HuH-7 (cell line): Measurements from ENCODE around the gene TIMM10.

ENCODE experiments used
- DNase-seq: peaks from one replicate; pipeline ENCODE4 v3.0.0; 2011; ENCODE audit warnings: low spot score

The TIMM10 gene, protein sequence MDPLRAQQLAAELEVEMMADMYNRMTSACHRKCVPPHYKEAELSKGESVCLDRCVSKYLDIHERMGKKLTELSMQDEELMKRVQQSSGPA

DNA sequence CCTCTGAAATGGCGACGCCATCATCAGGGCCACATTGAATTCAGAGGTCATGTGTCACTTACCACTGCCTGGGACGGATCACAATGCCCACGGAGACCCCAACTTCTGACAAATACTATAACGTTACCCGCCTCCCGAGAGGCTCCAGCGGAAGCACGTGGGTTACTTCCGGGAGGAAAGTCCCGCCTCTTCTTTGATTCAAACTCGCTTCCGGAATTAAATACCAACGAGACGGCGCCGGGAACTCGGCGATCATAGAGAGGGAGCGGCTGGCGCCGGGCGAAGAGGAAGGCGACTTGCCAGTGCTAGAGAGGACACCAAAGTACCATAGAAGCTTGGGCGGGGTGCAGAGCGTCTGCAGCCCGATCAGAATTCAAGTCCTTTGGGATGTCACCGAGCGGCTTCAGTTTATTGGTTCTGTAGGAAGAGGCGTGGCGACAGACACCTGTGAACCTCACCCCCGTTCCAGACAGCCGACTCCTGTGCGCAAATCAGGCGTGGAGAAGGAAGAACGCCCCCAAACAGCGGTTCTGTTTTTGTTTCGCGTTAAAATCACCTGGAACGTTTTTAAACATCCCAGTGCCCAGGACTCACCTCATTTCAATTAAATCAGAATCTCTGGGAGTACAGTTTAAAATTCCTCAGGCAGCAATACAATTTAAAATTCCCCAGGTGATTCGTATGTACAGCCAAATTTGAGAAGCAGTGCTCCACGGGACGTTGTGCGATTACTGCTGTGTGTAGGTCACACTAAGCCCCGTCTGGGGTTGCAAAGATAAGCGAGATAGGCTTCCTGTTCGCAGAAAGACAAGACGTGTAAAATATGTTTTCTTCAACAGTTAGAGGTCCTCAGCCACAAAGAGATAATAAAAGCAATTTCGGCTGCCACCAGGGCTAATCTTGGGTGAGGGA, at the start of gene TIMM10:
TSS of gene TIMM10 (minus strand) at position 159 of the 912 bp plus-strand sequence. CDS start 565 bp downstream, outside the sequence.
- DNase-seq: peak; percentile 100

DNA sequence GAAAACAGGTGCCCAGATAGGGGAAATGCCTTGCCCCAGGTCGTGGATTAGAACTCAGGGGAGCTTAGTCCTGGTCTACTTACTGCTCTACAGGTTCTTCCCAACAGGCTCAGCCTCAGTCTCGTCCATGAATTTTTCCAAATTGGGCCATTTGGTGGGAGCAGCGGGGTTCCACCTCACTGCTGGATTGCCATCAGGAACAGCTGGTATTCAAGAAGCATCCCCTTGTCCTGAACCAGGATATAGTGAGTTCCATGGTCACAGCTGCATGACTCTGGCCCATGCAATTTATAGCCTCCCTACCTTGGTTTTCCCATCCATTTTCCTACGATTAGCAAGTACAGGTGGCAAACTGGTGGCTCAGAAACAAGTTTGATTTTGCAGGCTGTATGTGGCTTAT, 43.5 kb upstream of the TIMM10 start:
- DNase-seq: no peak

DNA sequence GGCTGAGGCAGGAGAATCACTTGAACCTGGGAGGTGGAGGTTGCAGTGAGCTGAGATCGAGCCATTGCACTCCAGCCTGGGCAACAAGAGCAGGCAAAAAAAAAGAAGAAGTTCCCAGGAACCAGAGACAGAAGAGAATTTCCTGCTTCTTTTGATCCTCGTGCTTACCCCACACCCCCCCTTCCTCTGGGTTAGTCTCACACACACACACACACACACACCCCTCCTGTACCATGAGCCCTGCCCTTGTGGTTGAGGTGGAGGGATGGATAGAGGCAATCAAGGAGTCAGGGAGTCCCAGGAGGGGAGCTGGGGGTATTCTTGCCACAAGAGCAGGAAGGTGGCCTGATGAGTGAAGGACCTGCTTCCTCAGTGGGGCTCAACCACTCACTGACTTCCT, 41.1 kb upstream of the TIMM10 start:
- DNase-seq: no peak

DNA sequence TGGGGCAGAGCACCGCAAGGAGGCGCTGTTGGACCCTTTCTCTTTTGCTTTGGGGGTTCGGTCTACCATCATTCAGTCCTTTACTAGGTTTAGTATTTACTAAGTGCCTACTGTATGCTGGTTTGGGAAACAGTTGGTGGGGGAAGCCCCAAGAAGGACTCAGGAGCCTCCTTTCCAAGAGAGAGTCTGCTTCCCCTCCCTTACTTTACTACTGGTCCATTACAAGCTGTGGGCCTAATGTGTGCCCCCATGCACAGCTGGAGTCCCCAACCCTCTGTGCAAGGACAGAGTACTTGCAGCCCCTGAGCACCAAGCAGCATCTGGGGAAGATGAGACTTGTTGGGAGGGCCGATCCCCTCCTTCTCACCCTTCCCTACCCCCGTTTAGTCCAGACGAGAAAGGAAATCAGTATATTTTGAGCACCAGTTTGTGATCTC, 37.8 kb upstream of the TIMM10 start:
- no peak for DNase-seq

DNA sequence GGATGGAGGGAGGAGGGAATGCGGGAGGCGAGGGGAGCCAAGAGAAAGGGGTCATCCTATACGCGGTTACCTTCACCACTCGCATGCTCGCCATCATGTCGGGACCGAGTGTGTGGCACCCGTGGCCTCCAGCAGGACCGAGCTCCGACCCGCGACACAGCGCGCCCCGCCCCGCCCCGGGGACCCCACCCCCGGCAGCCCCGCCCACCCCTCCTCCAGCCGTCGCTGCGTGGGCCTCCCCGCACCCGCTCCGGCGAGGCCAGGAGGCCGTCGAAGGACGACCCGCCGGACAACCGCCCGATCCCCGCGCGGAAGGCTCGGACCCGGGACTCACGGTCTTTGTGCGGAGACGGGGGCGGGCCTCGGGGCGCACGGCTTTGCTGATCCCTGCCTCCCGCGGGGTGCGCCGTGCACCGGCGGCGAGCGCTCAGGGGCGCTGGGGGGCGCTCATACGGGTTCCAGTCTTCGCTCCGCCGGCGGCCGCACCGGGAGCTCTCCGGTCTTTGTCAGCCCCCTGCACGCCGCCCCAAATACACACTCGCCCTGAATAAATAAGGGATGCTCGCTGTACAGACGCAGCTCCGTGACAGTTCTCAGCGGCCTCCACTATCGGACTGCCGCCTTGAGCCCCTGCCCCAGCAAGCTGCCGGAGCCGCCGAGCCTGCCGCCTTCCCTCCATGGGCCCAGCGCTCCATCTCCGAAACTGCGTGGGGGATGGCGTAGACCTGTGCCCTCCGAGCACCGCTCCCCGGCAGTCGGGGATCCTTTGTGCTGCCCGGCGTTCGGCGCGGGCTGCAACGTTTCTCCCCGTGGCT, 37.2 kb upstream of the TIMM10 start, which contains the start of gene UBE2L6:
TSS of gene UBE2L6 (minus strand) at position 158 of the 815 bp plus-strand sequence. CDS start at position 97, 61 bp downstream.
- peak; percentile 99 for DNase-seq

DNA sequence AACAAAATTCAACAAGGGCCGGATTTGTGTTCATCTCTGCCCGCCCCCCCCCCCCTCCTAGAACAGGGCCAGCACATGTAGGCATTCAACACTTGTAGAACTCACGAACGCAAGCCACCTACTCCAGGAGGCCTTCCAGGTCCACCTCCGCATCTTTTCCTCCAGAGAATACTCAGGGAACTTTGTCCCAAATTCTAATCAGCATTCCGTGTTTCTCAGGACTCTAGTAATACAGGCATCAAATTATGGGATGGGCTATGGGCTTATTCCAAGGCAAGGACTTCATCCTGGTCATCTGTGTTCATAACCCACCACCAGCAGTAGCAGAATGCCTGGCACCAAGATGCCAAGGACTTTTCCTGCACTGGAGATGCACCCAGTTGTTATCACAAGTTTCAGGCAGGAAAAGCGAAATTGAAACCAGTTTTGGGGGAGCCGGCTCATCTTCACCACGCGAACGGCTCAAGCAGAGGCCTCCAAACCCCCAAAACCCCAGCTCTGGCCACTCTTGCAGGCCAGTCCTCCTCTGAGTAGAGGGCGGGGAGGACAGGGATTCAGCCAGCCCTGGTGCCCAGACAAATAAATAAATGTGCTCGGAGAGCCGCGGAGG, 36.5 kb upstream of the TIMM10 start:
- DNase-seq: no peak

DNA sequence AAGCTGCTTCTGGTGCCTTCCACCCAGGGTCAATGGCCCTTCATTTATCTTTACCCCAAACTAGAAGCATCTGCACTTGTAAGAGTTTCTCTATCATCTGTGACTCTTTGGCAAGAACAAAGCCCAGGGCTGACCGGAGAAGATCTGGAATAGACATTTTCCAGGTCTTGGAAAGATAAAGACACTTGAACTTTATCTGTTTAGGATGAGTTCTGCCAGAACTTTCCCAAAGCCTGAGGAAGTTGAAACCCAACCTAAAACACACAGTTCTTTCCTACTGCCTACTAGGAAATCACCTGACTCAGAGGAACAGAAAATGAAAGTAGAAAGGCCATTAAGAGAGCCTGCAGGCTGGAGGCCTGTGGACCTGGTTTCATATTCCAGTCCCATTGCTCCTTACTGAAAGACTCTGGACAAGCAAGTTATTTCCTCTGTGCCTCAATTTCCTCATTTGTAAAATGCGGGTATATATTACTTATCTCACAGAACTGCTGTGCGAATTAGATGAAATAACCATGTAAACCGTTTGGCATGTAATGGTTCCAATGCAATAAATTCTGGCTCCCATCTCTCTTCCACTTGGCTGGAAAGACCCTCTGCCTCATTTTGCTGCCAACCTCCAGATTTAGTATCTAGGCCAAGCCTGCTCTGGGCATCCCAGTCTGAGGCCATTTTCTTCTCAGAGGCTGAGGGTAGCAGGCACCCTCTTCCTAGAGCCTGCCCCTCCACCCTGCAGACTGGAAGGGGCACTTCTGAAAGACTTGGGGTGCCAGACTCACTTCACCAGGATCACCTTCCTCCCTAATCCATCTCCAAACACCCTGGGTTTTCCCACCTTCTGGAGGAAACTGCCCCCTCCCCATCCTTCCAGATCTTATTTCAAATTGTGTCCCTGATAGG, 35.7 kb upstream of the TIMM10 start:
- peak; percentile 93 for DNase-seq

DNA sequence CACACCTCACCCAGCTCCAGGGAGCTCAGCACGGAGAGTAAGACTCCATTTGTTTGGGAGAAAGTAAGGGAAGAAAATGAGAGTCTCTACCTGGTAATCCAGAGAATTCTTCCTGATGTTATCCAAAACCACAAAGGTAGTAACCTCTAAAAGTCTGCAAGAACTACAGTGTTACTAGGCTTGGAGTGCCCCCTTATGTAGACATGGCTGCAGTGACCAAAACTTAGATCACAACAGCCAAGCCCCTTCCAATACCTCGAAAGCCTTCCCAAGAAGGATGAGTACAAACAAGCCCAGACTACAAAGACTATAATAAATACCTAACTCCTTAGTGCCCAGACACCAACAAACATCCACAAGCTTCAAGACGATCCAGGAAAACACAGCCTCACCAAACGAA, 32.0 kb upstream of the TIMM10 start:
- DNase-seq: no peak

DNA sequence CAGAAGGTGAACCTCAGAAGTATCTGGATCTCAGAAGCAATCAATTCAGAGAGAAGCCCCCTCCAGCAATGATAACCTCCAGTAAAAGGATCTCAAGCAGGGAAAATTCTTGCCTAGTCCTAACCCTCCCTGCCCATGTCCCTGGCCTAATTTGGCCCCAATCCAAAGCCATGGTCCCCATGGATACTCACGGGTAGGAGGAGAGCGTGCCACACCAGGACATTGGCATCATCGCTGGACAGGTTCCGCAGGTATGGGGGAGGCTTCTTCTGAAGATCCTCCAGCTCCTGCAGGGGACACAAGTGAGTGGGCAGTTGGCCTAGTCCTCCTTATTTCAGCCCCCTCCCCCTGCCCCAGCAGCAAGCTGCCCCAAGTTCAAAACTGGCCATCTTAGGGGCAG, 29.6 kb upstream of the TIMM10 start:
- DNase-seq: no peak

DNA sequence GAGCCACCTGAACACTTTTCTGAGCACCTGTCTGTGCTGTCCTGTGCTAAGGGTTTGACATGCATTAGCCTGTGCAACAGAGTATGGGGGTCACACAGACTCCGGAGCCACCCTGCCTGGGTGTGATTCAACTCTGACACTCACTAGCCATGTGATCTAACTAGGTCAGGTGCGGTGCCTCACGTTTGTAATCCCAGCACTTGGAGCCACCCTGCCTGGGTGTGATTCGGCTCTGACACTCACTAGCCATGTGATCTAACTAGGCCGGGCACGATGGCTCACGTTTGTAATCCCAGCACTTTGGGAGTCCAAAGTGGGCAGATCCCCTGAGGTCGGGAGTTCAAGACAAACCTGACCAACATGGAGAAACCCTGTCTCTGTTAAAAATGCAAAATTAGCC, 25.5 kb upstream of the TIMM10 start:
- DNase-seq: no peak

DNA sequence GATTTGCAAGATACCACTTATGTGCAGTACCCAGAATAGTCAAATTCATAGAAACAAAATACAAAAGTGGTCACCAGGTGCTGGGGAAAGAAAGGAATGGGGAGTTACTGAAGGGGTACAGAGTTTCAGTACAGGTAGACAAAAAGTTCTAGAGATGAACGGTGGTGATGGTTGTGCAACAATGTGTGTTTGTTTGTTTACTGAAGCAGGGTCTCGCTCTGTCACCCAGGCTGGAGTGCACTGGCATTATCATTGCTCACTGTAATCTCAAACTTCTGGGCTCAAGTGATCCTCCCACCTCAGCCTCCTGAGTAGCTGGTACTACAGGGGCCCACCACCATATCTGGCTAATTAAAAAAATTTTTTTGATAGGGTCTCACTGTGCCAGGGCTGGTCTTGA, 24.8 kb upstream of the TIMM10 start:
- DNase-seq: no peak

DNA sequence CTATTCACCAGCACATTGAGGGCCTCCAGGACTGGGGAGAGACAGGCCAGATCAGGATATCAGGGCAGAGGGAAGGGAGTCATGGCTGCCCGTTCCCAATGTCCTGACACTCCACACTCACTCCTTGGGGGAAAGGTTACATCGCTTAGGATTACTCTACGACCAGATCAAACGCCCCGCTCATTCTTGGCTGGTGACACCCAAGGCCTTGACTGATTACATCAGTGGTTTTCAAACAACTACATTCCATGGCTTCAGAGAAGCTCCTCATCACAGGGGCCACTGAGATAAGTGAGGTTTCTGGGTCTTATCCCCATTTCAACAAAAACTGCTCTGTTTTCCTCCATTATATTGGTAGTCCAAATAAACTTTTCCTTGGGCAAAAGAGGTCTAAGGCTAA, 21.9 kb upstream of the TIMM10 start:
- DNase-seq: no peak

DNA sequence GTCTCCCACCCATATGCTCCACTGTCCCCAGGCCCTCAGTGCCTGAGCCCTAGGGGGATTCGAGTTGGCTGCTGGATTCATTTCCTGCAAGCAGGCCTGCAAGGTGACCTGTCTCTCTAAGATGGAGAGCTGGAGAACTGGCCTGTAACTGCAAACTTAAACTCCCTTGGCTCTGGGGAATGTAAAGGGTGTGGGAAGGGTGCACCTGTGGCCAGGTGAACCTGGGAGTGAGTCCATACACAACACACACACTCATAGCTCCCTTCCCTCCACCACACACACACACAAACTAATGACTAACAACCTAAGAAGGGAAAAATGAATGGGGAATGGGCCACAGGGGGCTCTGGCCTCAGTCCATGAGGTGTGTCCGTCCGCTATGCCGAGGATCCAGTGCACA, 21.4 kb upstream of the TIMM10 start:
- no peak for DNase-seq

DNA sequence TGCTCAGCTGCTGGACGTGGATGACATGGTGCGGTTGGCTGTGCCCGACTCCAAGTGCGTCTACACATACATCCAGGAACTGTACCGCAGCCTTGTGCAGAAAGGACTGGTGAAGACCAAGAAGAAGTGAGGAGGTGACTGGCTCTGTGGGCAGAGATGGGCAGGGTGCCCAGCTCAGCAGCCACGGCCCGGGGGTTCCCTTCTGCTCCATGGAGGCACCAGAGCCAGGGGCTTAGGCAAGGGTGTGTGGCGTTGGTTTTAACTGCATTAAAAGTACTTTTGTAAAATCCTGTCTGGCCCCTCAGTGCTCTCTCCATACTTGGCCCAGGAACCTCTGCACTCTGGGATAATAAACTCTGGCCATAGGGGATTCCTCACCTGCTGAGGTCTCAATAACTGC, 19.4 kb upstream of the TIMM10 start:
- DNase-seq: no peak

DNA sequence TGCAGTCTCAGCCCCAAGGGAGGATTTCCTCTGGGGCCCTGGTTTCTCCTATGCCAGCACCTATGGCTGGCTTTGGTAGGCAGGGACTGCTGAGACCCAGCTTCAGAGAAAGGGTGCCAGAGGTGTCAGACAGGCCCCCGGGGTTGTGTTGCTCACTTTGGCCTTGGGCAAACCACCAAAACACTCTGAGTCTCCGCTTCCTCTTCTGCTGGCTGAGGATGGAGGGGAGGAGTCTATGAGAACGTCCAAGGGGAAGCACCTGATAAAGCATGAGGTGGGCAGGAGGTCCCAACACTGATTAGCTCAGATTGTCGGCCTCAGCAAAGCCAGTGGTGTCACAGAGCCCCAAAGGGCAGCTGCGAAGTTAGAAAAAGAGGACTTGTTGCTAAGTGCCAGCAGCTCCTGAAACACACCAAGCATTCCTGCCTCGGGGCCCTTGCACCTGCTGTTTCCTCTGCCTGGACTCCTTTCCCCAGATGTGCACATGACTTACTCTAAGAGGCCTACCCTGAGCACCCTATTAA, 17.4 kb upstream of the TIMM10 start:
- DNase-seq: no peak

DNA sequence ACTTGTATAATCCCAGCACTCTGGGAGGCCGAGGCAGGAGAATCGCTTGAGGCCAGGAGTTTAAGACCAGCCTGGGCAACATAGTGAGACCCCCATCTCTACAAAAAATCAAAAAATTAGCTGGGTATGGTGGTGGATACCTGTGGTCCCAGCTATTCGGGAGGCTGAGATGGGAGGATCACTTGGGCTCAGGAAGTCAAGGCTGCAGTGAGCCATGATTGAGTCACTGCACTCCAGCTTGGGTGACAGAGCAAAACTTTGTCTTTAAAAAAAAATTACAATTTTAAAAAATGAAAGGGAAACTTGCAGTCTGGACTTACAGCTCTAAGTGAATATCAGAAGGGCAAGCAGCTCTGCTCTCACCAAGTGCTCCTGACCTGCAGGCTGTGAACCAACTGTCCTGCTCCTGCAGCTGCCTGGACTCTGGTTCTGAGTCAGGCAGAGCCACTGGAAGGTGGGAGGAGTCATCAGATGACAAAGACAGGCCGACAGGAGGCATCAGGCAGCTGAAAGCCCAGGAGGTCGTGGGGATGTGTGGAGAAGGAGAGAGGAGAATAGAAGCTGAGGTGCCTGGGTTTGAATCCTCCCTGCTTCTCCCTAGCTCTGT, 16.4 kb upstream of the TIMM10 start:
- DNase-seq: peak; percentile 81

DNA sequence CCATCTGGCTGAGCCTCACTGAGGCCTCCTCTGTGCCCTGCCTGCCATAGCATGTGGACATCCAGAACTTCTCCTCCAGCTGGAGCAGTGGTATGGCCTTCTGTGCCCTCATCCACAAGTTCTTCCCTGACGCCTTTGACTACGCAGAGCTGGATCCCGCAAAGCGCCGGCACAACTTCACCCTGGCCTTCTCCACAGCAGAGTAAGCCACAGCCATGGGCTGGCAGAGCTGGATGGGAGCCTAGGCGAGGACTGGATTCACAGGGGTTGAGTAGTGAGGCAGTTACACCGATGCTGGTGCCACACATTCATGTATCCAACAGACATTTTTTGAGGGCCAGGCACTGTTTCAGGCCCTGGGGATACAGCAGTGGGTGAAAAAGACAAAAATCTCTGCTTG, 15.9 kb upstream of the TIMM10 start:
- DNase-seq: no peak

DNA sequence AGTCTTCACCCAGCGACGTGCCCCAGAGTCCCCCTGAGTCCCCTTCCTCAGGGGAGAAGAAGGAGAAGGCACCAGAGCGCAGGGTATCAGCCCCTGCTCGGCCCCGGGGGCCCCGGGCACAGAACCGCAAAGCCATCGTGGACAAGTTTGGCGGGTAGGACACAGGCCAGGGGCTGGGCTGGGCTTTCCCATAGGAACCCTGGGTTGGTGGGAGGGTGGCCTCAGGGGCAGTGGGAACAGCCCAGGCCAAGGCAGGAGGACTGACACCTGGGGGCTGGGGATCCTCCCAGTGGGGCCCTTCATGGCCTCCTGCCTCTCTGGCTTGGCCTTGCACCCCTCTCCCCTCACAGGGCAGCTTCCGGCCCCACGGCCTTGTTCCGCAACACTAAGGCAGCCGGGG, 15.3 kb upstream of the TIMM10 start:
- DNase-seq: no peak

DNA sequence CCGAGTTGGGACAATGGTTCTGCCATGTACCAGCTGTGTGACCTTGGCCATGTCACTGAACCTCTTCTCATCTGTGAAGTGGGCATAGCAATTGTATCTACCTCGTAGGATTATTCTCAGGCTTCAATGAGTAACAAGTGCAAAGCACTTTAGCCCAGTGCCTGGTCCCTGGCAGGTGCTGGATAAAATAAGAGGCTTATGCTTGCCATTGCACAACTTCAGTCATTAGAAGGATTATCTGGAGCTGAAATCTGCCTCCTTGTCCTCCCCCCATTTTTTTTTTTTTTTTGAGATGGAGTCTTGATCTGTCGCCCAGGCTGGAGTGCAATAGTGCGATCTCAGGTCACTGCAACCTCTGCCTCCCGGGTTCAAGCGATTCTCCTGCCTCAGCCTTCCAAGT, 14.0 kb upstream of the TIMM10 start:
- no peak for DNase-seq

DNA sequence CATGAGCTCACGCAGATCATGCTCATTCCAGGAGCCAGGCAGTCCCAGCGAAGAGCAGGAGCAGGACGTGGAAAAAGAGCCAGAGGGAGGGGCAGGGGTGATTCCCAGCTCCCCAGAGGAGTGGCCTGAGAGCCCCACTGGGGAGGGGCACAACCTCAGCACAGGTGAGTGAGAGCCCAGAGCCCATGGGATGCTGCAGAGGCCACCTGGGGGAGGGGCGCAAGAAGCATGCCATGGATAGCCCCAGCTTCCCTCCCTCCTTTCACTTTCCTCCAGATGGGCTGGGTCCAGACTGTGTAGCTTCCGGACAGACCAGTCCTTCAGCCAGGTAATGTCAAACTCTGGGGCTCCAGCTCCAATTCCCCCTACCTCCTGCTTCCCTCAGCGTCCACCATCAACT, 13.0 kb upstream of the TIMM10 start:
- DNase-seq: no peak

DNA sequence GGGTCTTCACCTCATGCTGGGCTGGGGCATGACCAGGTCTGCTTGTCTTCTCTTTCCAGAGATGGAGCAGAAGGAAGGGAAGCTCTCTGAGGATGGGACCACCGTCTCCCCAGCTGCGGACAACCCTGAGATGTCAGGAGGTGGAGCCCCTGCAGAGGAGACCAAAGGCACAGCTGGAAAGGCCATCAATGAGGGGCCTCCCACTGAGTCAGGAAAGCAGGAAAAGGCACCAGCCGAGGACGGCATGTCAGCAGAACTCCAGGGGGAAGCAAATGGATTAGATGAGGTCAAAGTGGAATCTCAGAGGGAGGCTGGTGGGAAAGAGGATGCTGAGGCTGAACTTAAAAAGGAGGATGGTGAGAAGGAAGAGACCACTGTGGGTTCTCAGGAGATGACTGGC, 12.0 kb upstream of the TIMM10 start:
- no peak for DNase-seq
